IMR-90 (cell line): Measurements from ENCODE around the gene FDXR.

Experiments used
- BHLHE40 ChIP-seq: fragments of 150-350 bp; IDR thresholded peaks from 2 replicates; pipeline ENCODE4 v1.6.1; 2016; ENCODE audit warnings: mild to moderate bottlenecking, low read depth, low read length
- CEBPB ChIP-seq: IDR thresholded peaks from 2 replicates; pipeline ENCODE4 v1.6.1; 2012; ENCODE audit warnings: low read depth, low read length, improper control_type of control experiment
- CHD1 ChIP-seq: IDR thresholded peaks from 2 replicates; pipeline ENCODE4 v1.6.1; 2012; ENCODE audit warnings: low read depth, low read length, improper control_type of control experiment
- CTCF ChIP-seq: conservative IDR thresholded peaks from 2 replicates; pipeline ENCODE4 v1.5.1; 2012; ENCODE audit warnings: mild to moderate bottlenecking, low read depth, low read length, improper control_type of control experiment
- MAFK ChIP-seq: IDR thresholded peaks from 2 replicates; pipeline ENCODE4 v1.6.1; 2012; ENCODE audit warnings: low read depth, low read length, improper control_type of control experiment
- MAZ ChIP-seq: IDR thresholded peaks from 2 replicates; pipeline ENCODE4 v1.6.1; 2012; ENCODE audit warnings: low read depth, mild to moderate bottlenecking, low read length, improper control_type of control experiment, moderate library complexity, borderline replicate concordance
- MXI1 ChIP-seq: IDR thresholded peaks from 2 replicates; pipeline ENCODE4 v1.6.1; 2012; ENCODE audit warnings: low read depth, mild to moderate bottlenecking, low read length, moderate library complexity, borderline replicate concordance
- POLR2A ChIP-seq: IDR thresholded peaks from 2 replicates; pipeline ENCODE4 v1.6.1; 2012; ENCODE audit warnings: mild to moderate bottlenecking, low read depth, low read length
- RAD21 ChIP-seq: IDR thresholded peaks from 2 replicates; pipeline ENCODE4 v1.6.1; 2012; ENCODE audit warnings: low read length, improper control_type of control experiment
- RCOR1 ChIP-seq: IDR thresholded peaks from 2 replicates; pipeline ENCODE4 v1.6.1; 2012; ENCODE audit warnings: mild to moderate bottlenecking, low read length, improper control_type of control experiment; ENCODE audit not compliant: insufficient replicate concordance
- RFX5 ChIP-seq: IDR thresholded peaks from 2 replicates; pipeline ENCODE4 v1.8.0; 2012; ENCODE audit warnings: low read depth, mild to moderate bottlenecking, low read length, moderate library complexity
- SMC3 ChIP-seq: fragments of 150-350 bp; IDR thresholded peaks from 2 replicates; pipeline ENCODE4 v1.6.1; 2016; ENCODE audit warnings: low read depth, mild to moderate bottlenecking, antibody characterized with exemption, low read length, moderate library complexity
- USF2 ChIP-seq: fragments of 150-350 bp; IDR thresholded peaks from 2 replicates; pipeline ENCODE4 v1.6.1; 2017; ENCODE audit warnings: mild to moderate bottlenecking, antibody characterized with exemption, low read length, low read depth
- TF ChIP-seq, protein P1 (sequence below): fragments of 150-350 bp; IDR thresholded peaks from 2 replicates; pipeline ENCODE4 v1.6.1; 2016; ENCODE audit warnings: low read depth, mild to moderate bottlenecking, low read length, moderate library complexity, borderline replicate concordance

DNA sequence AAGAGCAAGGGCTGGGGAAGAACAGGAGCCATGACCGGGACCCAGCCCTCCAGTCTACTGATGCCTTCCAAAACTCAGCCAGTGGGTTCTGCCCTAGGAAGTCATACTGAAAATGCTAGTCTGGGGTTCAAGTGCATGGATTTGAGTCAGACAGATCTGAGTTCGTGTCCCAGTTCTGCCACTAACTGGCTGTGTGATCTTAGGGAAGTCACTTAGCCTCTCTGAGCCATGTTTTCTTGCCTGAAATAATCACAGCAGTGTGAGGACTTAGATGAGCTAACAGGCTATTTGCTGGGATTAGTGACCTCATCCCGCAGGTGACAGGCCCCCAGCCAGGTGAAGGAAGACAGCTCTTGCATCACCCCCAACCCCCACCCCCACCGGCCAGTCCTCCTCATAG is 17.5 kb downstream of the FDXR start:
- TF ChIP-seq CTCF (no peak), POLR2A (no peak), BHLHE40 (no peak), RFX5 (no peak), MXI1 (no peak), CEBPB (no peak), CHD1 (no peak), MAFK (no peak), RAD21 (no peak), MAZ (no peak), RCOR1 (no peak), SMC3 (no peak), USF2 (no peak)
- TF ChIP-seq, protein P1, sequence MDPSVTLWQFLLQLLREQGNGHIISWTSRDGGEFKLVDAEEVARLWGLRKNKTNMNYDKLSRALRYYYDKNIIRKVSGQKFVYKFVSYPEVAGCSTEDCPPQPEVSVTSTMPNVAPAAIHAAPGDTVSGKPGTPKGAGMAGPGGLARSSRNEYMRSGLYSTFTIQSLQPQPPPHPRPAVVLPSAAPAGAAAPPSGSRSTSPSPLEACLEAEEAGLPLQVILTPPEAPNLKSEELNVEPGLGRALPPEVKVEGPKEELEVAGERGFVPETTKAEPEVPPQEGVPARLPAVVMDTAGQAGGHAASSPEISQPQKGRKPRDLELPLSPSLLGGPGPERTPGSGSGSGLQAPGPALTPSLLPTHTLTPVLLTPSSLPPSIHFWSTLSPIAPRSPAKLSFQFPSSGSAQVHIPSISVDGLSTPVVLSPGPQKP: no peak
